ENCODE measurements around the gene KRTAP10-2. TPM values are rescaled to one million over a fixed set of nuclear protein-coding genes. Genes with fewer than 3 reads are reported as not detected.
"Not testable (repeated sequence)": the region's sequence is repeated elsewhere in the genome, so short reads cannot be mapped to it uniquely, and the experiment has no call there.

Gene KRTAP10-2
- total RNA-seq, 2 experiments from 2014 or later, result not detected

GRCh38 chr21:44581158-44581557 lies 29.9 kb upstream of the KRTAP10-2 start:
- ATAC-seq (no peak), DNase-seq (no peak)
- peaks cover 6% of the 10 kb centered on the region for H3K4me1 Mint-ChIP-seq (ENCODE audit: low read depth)
- peaks cover 25% of the 10 kb centered on the region for H3K9me3 Mint-ChIP-seq
- no peak overlapping the region for H3K27ac Mint-ChIP-seq
- TF ChIP-seq CTCF (IDR thresholded peaks at IDR 0.05), result no peak
- POLR2A ChIA-PET, result interaction anchor here (1.3 kb wide), 1 partner anchor 13 kb away, joined by 4 read pairs; no protein-coding TSS in a partner anchor
- no peaks in the 10 kb centered on the region for H3K27me3 Mint-ChIP-seq
- CTCF ChIA-PET, result interaction anchor here (1.5 kb wide), 1 partner anchor 161 kb away, joined by 5 read pairs; no protein-coding TSS in a partner anchor
- H3K4me3 Mint-ChIP-seq, result no peak overlapping the region
- H3K36me3 Mint-ChIP-seq (ENCODE audit: low read depth), result peaks cover 9% of the 10 kb centered on the region
- intact Hi-C loops (cut with micrococcal nuclease), result no loop called here

GRCh38 chr21:44580231-44580821 lies 29.0 kb upstream of the KRTAP10-2 start, which contains the start of gene KRTAP10-5:
KRTAP10-5 (minus strand) TSS chr21:44580604; CDS start chr21:44580578, 26 bp downstream.
- H3K27me3 Mint-ChIP-seq; POLR2A ChIA-PET; intact Hi-C loops (cut with micrococcal nuclease); ATAC-seq; H3K36me3 Mint-ChIP-seq (ENCODE audit: low read depth); H3K27ac Mint-ChIP-seq; DNase-seq; H3K4me1 Mint-ChIP-seq (ENCODE audit: low read depth); H3K4me3 Mint-ChIP-seq: not testable (repeated sequence)
- peaks cover 25% of the 10 kb centered on the region for H3K9me3 Mint-ChIP-seq
- CTCF ChIA-PET, result interaction anchor here (1.5 kb wide), 1 partner anchor 162 kb away, joined by 5 read pairs; no protein-coding TSS in a partner anchor

GRCh38 chr21:44579833-44580144 lies 28.5 kb upstream of the KRTAP10-2 start:
- H3K27me3 Mint-ChIP-seq, result peaks cover 2% of the 10 kb centered on the region
- intact Hi-C loops (cut with micrococcal nuclease), result no loop called here
- H3K4me1 Mint-ChIP-seq (ENCODE audit: low read depth), result peaks cover 6% of the 10 kb centered on the region
- POLR2A ChIA-PET, result no interaction called here
- no peak for DNase-seq
- no peak for ATAC-seq
- no peak overlapping the region for H3K4me3 Mint-ChIP-seq
- TF ChIP-seq CTCF (IDR thresholded peaks at IDR 0.05), result no peak
- CTCF ChIA-PET, result no interaction called here
- H3K9me3 Mint-ChIP-seq, result peaks cover 25% of the 10 kb centered on the region
- no peak overlapping the region for H3K27ac Mint-ChIP-seq
- peaks cover 9% of the 10 kb centered on the region for H3K36me3 Mint-ChIP-seq (ENCODE audit: low read depth)

- H3K36me3 Mint-ChIP-seq (ENCODE audit: low read depth), result peaks cover 9% of the 10 kb centered on the region
- POLR2A ChIA-PET, result no interaction called here
- H3K9me3 Mint-ChIP-seq, result peaks cover 25% of the 10 kb centered on the region
- ATAC-seq (no peak), DNase-seq (no peak)
- intact Hi-C loops (cut with micrococcal nuclease), result no loop called here
- peaks cover 3% of the 10 kb centered on the region for H3K27me3 Mint-ChIP-seq
- H3K4me3 Mint-ChIP-seq, result no peak overlapping the region
- no peak overlapping the region for H3K27ac Mint-ChIP-seq
- H3K4me1 Mint-ChIP-seq (ENCODE audit: low read depth), result peaks cover 6% of the 10 kb centered on the region
- CTCF ChIA-PET, result no interaction called here
- no peak for TF ChIP-seq CTCF (IDR thresholded peaks at IDR 0.05)
Observed at GRCh38 chr21:44579056-44579832, 27.9 kb upstream of the KRTAP10-2 start.

- ChIA-PET POLR2A (no interaction called here), CTCF (interaction anchor here (0.6 kb wide), 1 partner anchor 546 kb away, joined by 3 read pairs; no protein-coding TSS in a partner anchor)
- no peak for ATAC-seq
- H3K27me3 Mint-ChIP-seq, result peaks cover 3% of the 10 kb centered on the region
- no peak for DNase-seq
- no peak overlapping the region for H3K4me3 Mint-ChIP-seq
- peaks cover 25% of the 10 kb centered on the region for H3K9me3 Mint-ChIP-seq
- no peak overlapping the region for H3K27ac Mint-ChIP-seq
- peaks cover 9% of the 10 kb centered on the region for H3K36me3 Mint-ChIP-seq (ENCODE audit: low read depth)
- TF ChIP-seq CTCF (IDR thresholded peaks at IDR 0.05), result no peak
- intact Hi-C loops (cut with micrococcal nuclease), result no loop called here
- H3K4me1 Mint-ChIP-seq (ENCODE audit: low read depth), result no peaks in the 10 kb centered on the region
Observed at GRCh38 chr21:44578371-44579055, 27.2 kb upstream of the KRTAP10-2 start.
